Uterus (tissue), 4 donors: ENCODE data around the gene C15orf39. TPM values are rescaled to one million over a fixed set of nuclear protein-coding genes. Genes with fewer than 3 reads are reported as not detected.

Experiments used
- DNase-seq, 2 donors: peaks; one replicate each; pipeline ENCODE4 v3.0.0-alpha.2; 2019 to 2020
- H3K27ac ChIP-seq, 2 donors: fragments of 200-600 bp; sonication (generic); 1 replicate in 1 of 2; 2 replicates in 1 of 2; pipeline ENCODE4 v1.5.1; 2016 to 2018
- H3K27me3 ChIP-seq, 2 donors: fragments of 200-600 bp; sonication (generic); one replicate each; pipeline ENCODE4 v1.5.1; 2018 to 2019; ENCODE audit warnings: control low read depth in 1 of 2
- H3K36me3 ChIP-seq, 2 donors: fragments of 200-600 bp; sonication (generic); one replicate each; pipeline ENCODE4 v1.5.1; 2019; ENCODE audit warnings: control low read depth in 1 of 2
- H3K4me1 ChIP-seq, 2 donors: fragments of 200-600 bp; sonication (generic); one replicate each; pipeline ENCODE4 v1.5.1; 2018 to 2019; ENCODE audit warnings: control low read depth in 1 of 2
- H3K4me3 ChIP-seq, 2 donors: fragments of 200-600 bp; sonication (generic); 1 replicate in 1 of 2; 2 replicates in 1 of 2; pipeline ENCODE4 v1.5.1; 2018 to 2019; ENCODE audit warnings: mild to moderate bottlenecking in 1 of 2
- H3K9me3 ChIP-seq, 2 donors: fragments of 200-600 bp; sonication (generic); one replicate each; pipeline ENCODE4 v1.5.1; 2019; ENCODE audit warnings: control low read depth in 1 of 2
- CTCF ChIP-seq, 4 experiments: fragments of 200-600 bp in 2 of 4; fragments of 450-650 bp in 2 of 4; sonication (generic) in 2 of 4; IDR thresholded peaks; one replicate each; pipeline ENCODE4 v1.5.1; 2016 to 2019; ENCODE audit warnings: antibody characterized with exemption in 4 of 4, mild to moderate bottlenecking in 2 of 4, moderate library complexity in 1 of 4
- POLR2A ChIP-seq, 2 donors: fragments of 450-650 bp; IDR thresholded peaks; one replicate each; pipeline ENCODE4 v1.6.1; 2016; ENCODE audit warnings: antibody characterized with exemption in 2 of 2, mild to moderate bottlenecking in 1 of 2, moderate library complexity in 1 of 2
- intact Hi-C: fragments of 100-400 bp; cut with DNase I; formaldehyde crosslinking; loops from one replicate; pipeline ENCODE4 v1.15.1; 2023; ENCODE audit warnings: low total_unique reads
- total RNA-seq, 4 donors: library from RNA; depleted of rRNA in 3 of 4; stranded (reverse); fragments of >200 nt in 3 of 4; gene quantifications; one replicate each; pipeline versions ENCODE4 v1.1.0 to v1.2.4, GENCODE V29; 2014 to 2023
- donor health status: DM: yes; HTN: yes; CAD: no.

The C15orf39 gene
- total RNA-seq, 4 donors from 2014 or later, result 4.6 to 43.9 (median 14.1) TPM

GRCh38 chr15:75178938-75179745 lies 22.5 kb upstream of the C15orf39 start:
- no peak for TF ChIP-seq CTCF (IDR thresholded peaks at IDR 0.05)
- no peak for TF ChIP-seq POLR2A (IDR thresholded peaks at IDR 0.05)
- intact Hi-C loops, result no loop called here
- Histone ChIP-seq H3K36me3 (no peaks in the 10 kb centered on the region), H3K9me3 (no peaks in the 10 kb centered on the region), H3K4me3 (peak overlapping the region; percentile 25 to 29), H3K27ac (peak overlapping the region; percentile 83 to 87), H3K4me1 (peaks cover 0 to 26% of the 10 kb centered on the region in 2 donors), H3K27me3 (no peaks in the 10 kb centered on the region)
- DNase-seq, result no peak

- peak overlapping the region; percentile 83 to 87 for H3K27ac ChIP-seq
- no peaks in the 10 kb centered on the region for H3K9me3 ChIP-seq
- peaks cover 0 to 26% of the 10 kb centered on the region in 2 donors for H3K4me1 ChIP-seq
- no peaks in the 10 kb centered on the region for H3K27me3 ChIP-seq
- no peak for TF ChIP-seq POLR2A (IDR thresholded peaks at IDR 0.05)
- TF ChIP-seq CTCF (IDR thresholded peaks at IDR 0.05), result no peak
- DNase-seq, result no peak
- H3K4me3 ChIP-seq, result no peak overlapping the region
- no peaks in the 10 kb centered on the region for H3K36me3 ChIP-seq
- intact Hi-C loops, result no loop called here
These were observed 21.9 kb upstream of the C15orf39 start for GRCh38 chr15:75179746-75180140.

GRCh38 chr15:75181780-75182179 lies 19.9 kb upstream of the C15orf39 start:
- TF ChIP-seq CTCF (IDR thresholded peaks at IDR 0.05), result no peak
- TF ChIP-seq POLR2A (IDR thresholded peaks at IDR 0.05), result no peak
- Histone ChIP-seq H3K4me1 (peaks cover 0 to 23% of the 10 kb centered on the region in 2 donors), H3K4me3 (no peak overlapping the region), H3K27me3 (no peaks in the 10 kb centered on the region), H3K27ac (peak overlapping the region; percentile 12 to 49), H3K9me3 (no peaks in the 10 kb centered on the region), H3K36me3 (no peaks in the 10 kb centered on the region)
- no peak for DNase-seq
- intact Hi-C loops, result no loop called here

GRCh38 chr15:75182187-75183131 lies 19.2 kb upstream of the C15orf39 start:
- H3K4me3 ChIP-seq, result no peak overlapping the region
- no peaks in the 10 kb centered on the region for H3K9me3 ChIP-seq
- TF ChIP-seq CTCF (IDR thresholded peaks at IDR 0.05) (no peak), POLR2A (IDR thresholded peaks at IDR 0.05) (no peak)
- H3K27me3 ChIP-seq, result no peaks in the 10 kb centered on the region
- H3K27ac ChIP-seq, result peak overlapping the region; percentile 21 to 56
- DNase-seq, result no peak
- intact Hi-C loops, result no loop called here
- peaks cover 0 to 23% of the 10 kb centered on the region in 2 donors for H3K4me1 ChIP-seq
- H3K36me3 ChIP-seq, result no peaks in the 10 kb centered on the region
